ENCODE results near the gene PRSS38.

The PRSS38 gene

GRCh38 chr1:227854189-227854588 is 38.7 kb downstream of the PRSS38 start:
- H3K27ac ChIP-seq (replicated peaks): no peak overlapping the region
- no peaks in the 10 kb centered on the region for H3K27me3 ChIP-seq (ENCODE audit: insufficient read depth, poor library complexity, severe bottlenecking)
- DNase-seq (ENCODE audit: low read depth in 1 of 2, low spot score in 1 of 2): no peak
- no peak overlapping the region for H3K4me3 ChIP-seq (replicated peaks; ENCODE audit: insufficient read depth, low read length)
- TF ChIP-seq, protein P1, sequence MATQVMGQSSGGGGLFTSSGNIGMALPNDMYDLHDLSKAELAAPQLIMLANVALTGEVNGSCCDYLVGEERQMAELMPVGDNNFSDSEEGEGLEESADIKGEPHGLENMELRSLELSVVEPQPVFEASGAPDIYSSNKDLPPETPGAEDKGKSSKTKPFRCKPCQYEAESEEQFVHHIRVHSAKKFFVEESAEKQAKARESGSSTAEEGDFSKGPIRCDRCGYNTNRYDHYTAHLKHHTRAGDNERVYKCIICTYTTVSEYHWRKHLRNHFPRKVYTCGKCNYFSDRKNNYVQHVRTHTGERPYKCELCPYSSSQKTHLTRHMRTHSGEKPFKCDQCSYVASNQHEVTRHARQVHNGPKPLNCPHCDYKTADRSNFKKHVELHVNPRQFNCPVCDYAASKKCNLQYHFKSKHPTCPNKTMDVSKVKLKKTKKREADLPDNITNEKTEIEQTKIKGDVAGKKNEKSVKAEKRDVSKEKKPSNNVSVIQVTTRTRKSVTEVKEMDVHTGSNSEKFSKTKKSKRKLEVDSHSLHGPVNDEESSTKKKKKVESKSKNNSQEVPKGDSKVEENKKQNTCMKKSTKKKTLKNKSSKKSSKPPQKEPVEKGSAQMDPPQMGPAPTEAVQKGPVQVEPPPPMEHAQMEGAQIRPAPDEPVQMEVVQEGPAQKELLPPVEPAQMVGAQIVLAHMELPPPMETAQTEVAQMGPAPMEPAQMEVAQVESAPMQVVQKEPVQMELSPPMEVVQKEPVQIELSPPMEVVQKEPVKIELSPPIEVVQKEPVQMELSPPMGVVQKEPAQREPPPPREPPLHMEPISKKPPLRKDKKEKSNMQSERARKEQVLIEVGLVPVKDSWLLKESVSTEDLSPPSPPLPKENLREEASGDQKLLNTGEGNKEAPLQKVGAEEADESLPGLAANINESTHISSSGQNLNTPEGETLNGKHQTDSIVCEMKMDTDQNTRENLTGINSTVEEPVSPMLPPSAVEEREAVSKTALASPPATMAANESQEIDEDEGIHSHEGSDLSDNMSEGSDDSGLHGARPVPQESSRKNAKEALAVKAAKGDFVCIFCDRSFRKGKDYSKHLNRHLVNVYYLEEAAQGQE (IDR thresholded peaks at IDR 0.05; ENCODE audit: insufficient replicate concordance, low read depth): no peak
- no peak for TF ChIP-seq GABPA (IDR thresholded peaks at IDR 0.05; ENCODE audit: low read depth)
- TF ChIP-seq CTCF (IDR thresholded peaks at IDR 0.05; ENCODE audit: insufficient read depth, low read length): no peak
- TF ChIP-seq POLR2AphosphoS5 (IDR thresholded peaks at IDR 0.05; ENCODE audit: low read depth): no peak
- no peak for TF ChIP-seq SPI1 (IDR thresholded peaks at IDR 0.05; ENCODE audit: borderline replicate concordance, low read depth)

DNA sequence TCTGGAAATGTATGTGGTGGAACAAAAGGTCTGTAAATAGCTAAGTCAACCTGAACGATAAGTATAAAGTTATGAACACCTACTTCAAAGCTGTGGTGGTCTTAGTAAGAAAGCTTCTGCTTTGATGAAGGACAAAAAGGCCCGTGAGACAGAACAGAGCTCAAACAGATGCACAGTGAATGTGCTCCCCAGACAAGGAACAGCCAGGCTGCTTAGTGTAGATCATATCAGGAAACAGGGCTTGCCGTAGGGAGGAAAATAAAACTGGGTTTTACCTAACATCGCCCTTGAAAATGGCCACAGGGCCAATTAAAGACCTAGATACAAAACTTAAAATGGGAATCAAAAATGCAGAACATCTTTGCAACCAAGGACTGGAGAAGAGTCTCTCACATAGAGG is 40.2 kb downstream of the PRSS38 start:
- Histone ChIP-seq H3K27ac (replicated peaks) (no peak overlapping the region), H3K27me3 (ENCODE audit: insufficient read depth, poor library complexity, severe bottlenecking) (no peaks in the 10 kb centered on the region), H3K4me3 (replicated peaks; ENCODE audit: insufficient read depth, low read length) (no peak overlapping the region)
- TF ChIP-seq GABPA (IDR thresholded peaks at IDR 0.05; ENCODE audit: low read depth): no peak
- TF ChIP-seq, protein P1 (IDR thresholded peaks at IDR 0.05; ENCODE audit: insufficient replicate concordance, low read depth): no peak
- TF ChIP-seq POLR2AphosphoS5 (IDR thresholded peaks at IDR 0.05; ENCODE audit: low read depth): no peak
- TF ChIP-seq CTCF (IDR thresholded peaks at IDR 0.05; ENCODE audit: insufficient read depth, low read length): no peak
- TF ChIP-seq SPI1 (IDR thresholded peaks at IDR 0.05; ENCODE audit: borderline replicate concordance, low read depth): no peak
- DNase-seq (ENCODE audit: low read depth in 1 of 2, low spot score in 1 of 2): no peak

- Histone ChIP-seq H3K27me3 (ENCODE audit: insufficient read depth, poor library complexity, severe bottlenecking) (no peaks in the 10 kb centered on the region), H3K27ac (replicated peaks) (no peak overlapping the region), H3K4me3 (replicated peaks; ENCODE audit: insufficient read depth, low read length) (no peak overlapping the region)
- DNase-seq (ENCODE audit: low read depth in 1 of 2, low spot score in 1 of 2): no peak
- no peak for TF ChIP-seq POLR2AphosphoS5 (IDR thresholded peaks at IDR 0.05; ENCODE audit: low read depth)
- TF ChIP-seq GABPA (IDR thresholded peaks at IDR 0.05; ENCODE audit: low read depth): no peak
- TF ChIP-seq, protein P1 (IDR thresholded peaks at IDR 0.05; ENCODE audit: insufficient replicate concordance, low read depth): no peak
- TF ChIP-seq SPI1 (IDR thresholded peaks at IDR 0.05; ENCODE audit: borderline replicate concordance, low read depth): no peak
- no peak for TF ChIP-seq CTCF (IDR thresholded peaks at IDR 0.05; ENCODE audit: insufficient read depth, low read length)
Measured at GRCh38 chr1:227856147-227856858, 40.8 kb downstream of the PRSS38 start.
